Kidney tubule cell (primary cell): ENCODE data around the gene CRACR2B.

Source experiments
- DNase-seq: peaks from one replicate; pipeline ENCODE4 v3.0.0-alpha.2; 2018; ENCODE audit warnings: low spot score

Gene CRACR2B

DNA sequence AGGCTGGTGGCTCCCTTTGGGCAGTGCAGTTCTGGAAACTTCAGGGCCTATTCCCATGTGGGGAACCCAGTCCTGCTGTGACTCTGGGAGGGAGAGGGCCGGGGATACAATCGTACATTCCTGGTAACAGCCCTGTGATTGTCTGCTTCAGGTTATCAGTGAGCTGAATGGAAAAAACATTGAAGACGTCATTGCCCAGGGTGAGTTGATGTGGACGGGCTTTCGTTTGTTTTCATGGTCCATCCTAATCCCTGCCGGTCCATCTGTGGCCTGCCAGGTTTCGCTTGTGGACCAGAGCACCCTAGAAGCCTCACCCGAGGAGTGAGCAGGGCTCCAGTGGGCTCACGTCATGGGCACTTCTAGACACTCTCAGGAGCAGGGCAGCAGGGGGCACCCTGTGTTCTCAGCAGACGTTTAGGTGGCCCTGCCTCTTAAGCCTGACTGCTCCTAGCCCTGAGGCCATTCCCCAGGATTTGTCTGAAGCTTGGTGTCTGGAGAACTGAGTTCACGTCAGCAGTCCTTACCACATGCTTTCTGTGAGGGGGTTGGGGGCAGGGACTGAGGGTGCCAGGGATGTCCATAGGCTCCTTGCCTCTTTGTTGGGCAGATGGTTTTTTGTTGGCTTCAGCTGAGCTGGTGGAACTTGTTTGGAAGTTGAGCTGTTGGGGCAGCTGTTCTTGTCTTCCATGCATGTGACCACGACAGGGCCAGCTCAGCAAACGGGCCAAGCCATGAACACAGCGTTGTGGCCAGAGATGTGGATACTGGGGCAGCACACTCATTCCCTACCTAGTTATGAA is 16.1 kb upstream of the CRACR2B start:
- peak; percentile 35 for DNase-seq

DNA sequence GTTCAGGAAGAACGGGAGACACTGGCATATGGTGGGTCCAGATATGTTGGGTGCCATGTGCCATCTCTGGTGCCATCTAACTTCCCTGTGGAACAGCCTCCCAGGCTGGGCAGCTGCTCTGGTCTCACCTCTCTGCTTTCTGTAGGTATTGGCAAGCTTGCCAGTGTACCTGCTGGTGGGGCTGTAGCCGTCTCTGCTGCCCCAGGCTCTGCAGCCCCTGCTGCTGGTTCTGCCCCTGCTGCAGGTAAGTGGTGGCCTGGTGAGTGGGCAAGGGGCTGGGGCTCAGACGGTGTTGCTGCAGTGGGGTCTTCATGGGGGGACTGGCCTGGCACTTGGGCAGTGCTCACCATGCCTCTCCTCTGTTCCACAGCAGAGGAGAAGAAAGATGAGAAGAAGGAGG is 15.3 kb upstream of the CRACR2B start:
- DNase-seq, result no peak

GRCh38 chr11:813072-813455 is 14.7 kb upstream of the CRACR2B start:
- DNase-seq, result no peak

GRCh38 chr11:813456-814096 is 14.1 kb upstream of the CRACR2B start:
- DNase-seq, result no peak

DNA sequence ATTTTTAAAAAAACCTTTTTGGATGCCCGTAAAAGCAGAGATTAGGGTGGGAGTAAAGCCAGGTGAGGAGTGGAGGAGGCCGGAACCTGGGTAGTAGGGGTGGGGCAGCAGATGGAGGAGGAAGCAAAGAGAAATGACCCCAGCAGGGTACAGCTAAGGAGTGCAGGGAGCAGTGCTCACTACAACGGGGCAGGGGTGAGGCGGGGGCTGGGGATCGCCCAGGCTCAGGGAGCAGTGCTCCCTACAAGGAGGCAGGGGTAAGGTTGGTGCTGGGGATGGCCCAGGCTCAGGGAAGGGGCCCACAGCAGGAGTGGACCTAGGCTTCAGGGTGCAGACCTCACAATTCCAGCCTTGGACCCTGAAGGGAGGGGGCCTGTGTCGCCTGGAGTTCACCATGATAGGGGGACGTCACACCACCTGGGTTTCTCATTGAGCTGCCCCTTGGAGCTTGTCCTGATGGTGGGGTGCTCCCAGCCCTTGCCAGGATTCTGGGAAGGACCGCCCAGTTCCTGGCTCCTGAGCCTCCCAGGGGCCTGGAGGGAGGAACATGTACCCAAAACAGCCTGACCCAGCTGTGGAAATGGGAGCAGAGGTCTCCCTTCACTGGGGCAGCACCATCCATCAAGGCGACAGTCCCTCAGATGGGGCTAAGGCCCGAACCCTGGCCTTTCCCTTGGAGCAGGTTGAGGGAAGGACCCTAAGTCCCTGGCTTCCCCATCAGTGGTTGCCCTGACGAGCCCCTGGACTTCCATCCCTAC is 11.9 kb upstream of the CRACR2B start:
- no peak for DNase-seq

- no peak for DNase-seq
These were observed 11.3 kb upstream of the CRACR2B start for GRCh38 chr11:816433-816779.

GRCh38 chr11:818396-819128 is 9.2 kb upstream of the CRACR2B start, which contains the start of gene PNPLA2:
Gene PNPLA2 (plus strand): TSS chr11:818914. CDS start chr11:819719, 805 bp downstream.
- peak; percentile 90 for DNase-seq

GRCh38 chr11:819129-819931 is 8.4 kb upstream of the CRACR2B start:
- peak; percentile 89 for DNase-seq

GRCh38 chr11:819943-820649 is 7.6 kb upstream of the CRACR2B start:
- peak; percentile 90 for DNase-seq

GRCh38 chr11:820655-821511 is 6.8 kb upstream of the CRACR2B start:
- DNase-seq, result peak; percentile 92

GRCh38 chr11:821512-822371 is 6.0 kb upstream of the CRACR2B start:
- no peak for DNase-seq

DNA sequence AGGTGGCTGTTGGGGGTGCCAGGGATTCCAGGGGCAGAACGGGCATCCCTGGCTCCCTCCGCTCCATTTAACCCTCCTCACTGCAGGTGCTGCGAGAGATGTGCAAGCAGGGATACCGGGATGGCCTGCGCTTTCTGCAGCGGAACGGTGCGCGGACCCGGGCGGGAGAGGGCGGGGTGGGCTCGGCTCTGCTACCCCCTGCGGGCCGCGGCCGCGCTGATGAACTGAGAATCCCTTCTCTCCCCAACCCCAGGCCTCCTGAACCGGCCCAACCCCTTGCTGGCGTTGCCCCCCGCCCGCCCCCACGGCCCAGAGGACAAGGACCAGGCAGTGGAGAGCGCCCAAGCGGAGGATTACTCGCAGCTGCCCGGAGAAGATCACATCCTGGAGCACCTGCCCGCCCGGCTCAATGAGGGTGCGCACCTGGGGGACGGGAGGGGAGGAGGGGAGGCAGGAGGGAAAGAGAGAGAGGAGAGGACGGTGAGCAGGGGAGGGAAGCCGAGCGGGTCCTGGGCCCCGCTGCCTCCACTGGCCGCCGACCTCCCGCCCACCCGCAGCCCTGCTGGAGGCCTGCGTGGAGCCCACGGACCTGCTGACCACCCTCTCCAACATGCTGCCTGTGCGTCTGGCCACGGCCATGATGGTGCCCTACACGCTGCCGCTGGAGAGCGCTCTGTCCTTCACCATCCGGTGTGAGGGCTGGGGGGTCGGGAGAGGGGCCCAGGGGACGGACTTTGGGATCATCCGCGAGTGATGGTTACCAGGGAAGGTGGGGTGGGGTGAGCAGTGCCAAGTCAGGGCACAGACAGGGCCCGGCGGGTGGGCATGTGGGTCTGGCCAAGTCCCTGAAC is 4.1 kb upstream of the CRACR2B start:
- DNase-seq, result no peak

GRCh38 chr11:824292-824880 is 3.3 kb upstream of the CRACR2B start:
- DNase-seq, result no peak

- peak; percentile 1 for DNase-seq
These were observed 2.8 kb upstream of the CRACR2B start for GRCh38 chr11:824942-825341.

GRCh38 chr11:825366-826226 is 2.1 kb upstream of the CRACR2B start:
- DNase-seq, result peak; percentile 10

DNA sequence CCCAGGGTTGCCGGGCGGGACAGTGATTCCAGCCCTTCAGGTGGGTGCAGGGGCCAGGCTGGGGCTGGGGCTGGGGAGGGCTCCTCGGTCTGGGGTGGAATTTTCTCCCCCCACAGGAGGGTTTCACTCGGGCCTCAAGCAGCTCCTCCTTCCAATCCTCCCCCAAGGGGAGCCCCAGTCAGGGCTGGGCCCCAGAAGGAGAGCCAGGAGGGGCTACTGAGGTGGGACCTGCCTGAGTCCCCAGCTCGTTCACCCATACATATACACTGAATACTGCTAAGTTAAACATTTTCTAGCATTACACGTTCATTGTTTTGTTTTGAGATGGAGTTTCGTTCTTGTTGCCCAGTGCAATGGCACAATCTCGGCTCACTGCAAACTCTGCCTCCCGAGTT is 1.5 kb upstream of the CRACR2B start:
- DNase-seq, result peak; percentile 38

GRCh38 chr11:826836-827145 is 928 bp upstream of the CRACR2B start:
- DNase-seq, result no peak
